ENCODE results near the gene SDE2. TPM values are rescaled to one million over a fixed set of nuclear protein-coding genes. Genes with fewer than 3 reads are reported as not detected.

SDE2 gene
- total RNA-seq, 4 donors from 2014 or later: 20.1 to 30.0 (median 23.0) TPM

DNA sequence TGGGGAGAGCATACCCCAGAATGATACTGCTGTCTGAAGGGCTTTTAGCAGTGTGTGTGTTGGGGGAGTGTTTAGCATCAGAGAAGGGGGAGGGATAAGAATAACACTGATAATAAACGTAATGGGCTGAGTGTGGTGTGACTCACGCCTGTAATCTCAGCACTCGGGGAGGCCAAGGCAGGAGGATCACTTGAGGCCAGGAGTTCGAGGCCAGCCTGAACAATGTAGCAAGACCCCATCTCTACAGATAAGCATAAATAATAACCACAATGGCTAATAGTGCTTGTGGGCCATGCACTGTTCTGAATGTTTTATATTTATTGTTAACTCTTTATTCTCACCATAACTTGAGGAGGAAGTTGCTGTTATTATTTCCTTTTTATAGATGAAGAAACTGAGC, 55.6 kb downstream of the SDE2 start:
- in situ Hi-C loops (cut with MboI; ENCODE audit: low sequenced_read_pairs in 4 of 4): no loop called here
- H3K36me3 ChIP-seq: no peaks in the 10 kb centered on the region
- no peaks in the 10 kb centered on the region for H3K9me3 ChIP-seq
- TF ChIP-seq POLR2A (IDR thresholded peaks at IDR 0.05): no peak
- TF ChIP-seq, protein P1, sequence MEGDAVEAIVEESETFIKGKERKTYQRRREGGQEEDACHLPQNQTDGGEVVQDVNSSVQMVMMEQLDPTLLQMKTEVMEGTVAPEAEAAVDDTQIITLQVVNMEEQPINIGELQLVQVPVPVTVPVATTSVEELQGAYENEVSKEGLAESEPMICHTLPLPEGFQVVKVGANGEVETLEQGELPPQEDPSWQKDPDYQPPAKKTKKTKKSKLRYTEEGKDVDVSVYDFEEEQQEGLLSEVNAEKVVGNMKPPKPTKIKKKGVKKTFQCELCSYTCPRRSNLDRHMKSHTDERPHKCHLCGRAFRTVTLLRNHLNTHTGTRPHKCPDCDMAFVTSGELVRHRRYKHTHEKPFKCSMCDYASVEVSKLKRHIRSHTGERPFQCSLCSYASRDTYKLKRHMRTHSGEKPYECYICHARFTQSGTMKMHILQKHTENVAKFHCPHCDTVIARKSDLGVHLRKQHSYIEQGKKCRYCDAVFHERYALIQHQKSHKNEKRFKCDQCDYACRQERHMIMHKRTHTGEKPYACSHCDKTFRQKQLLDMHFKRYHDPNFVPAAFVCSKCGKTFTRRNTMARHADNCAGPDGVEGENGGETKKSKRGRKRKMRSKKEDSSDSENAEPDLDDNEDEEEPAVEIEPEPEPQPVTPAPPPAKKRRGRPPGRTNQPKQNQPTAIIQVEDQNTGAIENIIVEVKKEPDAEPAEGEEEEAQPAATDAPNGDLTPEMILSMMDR (IDR thresholded peaks at IDR 0.05 in 4 of 5, conservative IDR thresholded peaks at IDR 0.05 in 1 of 5): no peak
- H3K4me3 ChIP-seq: no peak overlapping the region
- intact Hi-C loops (cut with DNase I; ENCODE audit: low total_unique reads): no loop called here
- H3K4me1 ChIP-seq: peaks cover 0 to 8% of the 10 kb centered on the region in 2 donors
- no peak for DNase-seq
- no peak overlapping the region for H3K27ac ChIP-seq
- no peak for ATAC-seq
- H3K27me3 ChIP-seq: no peaks in the 10 kb centered on the region

DNA sequence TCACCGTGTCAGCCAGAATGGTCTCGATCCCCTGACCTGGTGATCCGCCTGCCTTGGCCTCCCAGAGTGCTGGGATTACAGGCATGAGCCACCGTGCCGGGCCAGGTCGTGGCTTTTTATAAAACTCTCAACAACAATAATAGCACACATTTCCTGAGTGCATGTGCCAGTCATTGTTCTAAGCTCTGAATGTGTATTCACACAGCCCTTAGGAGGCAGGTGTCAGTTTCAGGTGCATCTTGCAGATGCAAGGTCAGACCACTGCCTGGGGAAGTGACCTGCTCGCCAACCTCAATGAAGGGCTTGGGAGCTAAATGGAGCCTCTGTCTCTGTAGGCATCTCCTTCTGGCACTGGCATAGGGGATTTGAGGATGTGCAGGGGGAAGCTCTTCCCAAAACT, 56.6 kb downstream of the SDE2 start:
- TF ChIP-seq, protein P1 (IDR thresholded peaks at IDR 0.05 in 4 of 5, conservative IDR thresholded peaks at IDR 0.05 in 1 of 5): no peak
- TF ChIP-seq POLR2A (IDR thresholded peaks at IDR 0.05): no peak
- Histone ChIP-seq H3K4me1 (peaks cover 0 to 8% of the 10 kb centered on the region in 2 donors), H3K9me3 (no peaks in the 10 kb centered on the region), H3K36me3 (no peaks in the 10 kb centered on the region), H3K4me3 (no peak overlapping the region), H3K27me3 (no peaks in the 10 kb centered on the region), H3K27ac (no peak overlapping the region)
- in situ Hi-C loops (cut with MboI; ENCODE audit: low sequenced_read_pairs in 4 of 4): no loop called here
- ATAC-seq (no peak), DNase-seq (no peak)
- intact Hi-C loops (cut with DNase I; ENCODE audit: low total_unique reads): no loop called here

DNA sequence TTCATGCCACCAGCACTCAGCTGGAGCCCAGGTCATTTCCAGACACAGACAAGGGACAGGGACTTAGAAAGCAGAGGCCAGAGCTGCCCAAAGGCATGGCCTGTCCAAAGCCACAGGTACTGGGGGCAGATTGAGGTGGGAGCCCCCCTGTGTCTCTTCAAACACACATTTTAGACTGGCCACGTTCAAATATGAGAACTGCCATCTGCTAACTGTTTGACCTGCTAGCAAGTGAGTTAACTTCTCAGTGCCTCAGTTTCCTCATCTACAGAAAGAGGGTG, 57.3 kb downstream of the SDE2 start:
- Histone ChIP-seq H3K4me1 (peaks cover 0 to 8% of the 10 kb centered on the region in 2 donors), H3K4me3 (no peak overlapping the region), H3K27me3 (no peaks in the 10 kb centered on the region), H3K9me3 (no peaks in the 10 kb centered on the region), H3K27ac (no peak overlapping the region), H3K36me3 (no peaks in the 10 kb centered on the region)
- in situ Hi-C loops (cut with MboI; ENCODE audit: low sequenced_read_pairs in 4 of 4): no loop called here
- ATAC-seq: no peak
- intact Hi-C loops (cut with DNase I; ENCODE audit: low total_unique reads): no loop called here
- TF ChIP-seq, protein P1 (IDR thresholded peaks at IDR 0.05 in 4 of 5, conservative IDR thresholded peaks at IDR 0.05 in 1 of 5): no peak
- TF ChIP-seq POLR2A (IDR thresholded peaks at IDR 0.05): no peak
- no peak for DNase-seq

DNA sequence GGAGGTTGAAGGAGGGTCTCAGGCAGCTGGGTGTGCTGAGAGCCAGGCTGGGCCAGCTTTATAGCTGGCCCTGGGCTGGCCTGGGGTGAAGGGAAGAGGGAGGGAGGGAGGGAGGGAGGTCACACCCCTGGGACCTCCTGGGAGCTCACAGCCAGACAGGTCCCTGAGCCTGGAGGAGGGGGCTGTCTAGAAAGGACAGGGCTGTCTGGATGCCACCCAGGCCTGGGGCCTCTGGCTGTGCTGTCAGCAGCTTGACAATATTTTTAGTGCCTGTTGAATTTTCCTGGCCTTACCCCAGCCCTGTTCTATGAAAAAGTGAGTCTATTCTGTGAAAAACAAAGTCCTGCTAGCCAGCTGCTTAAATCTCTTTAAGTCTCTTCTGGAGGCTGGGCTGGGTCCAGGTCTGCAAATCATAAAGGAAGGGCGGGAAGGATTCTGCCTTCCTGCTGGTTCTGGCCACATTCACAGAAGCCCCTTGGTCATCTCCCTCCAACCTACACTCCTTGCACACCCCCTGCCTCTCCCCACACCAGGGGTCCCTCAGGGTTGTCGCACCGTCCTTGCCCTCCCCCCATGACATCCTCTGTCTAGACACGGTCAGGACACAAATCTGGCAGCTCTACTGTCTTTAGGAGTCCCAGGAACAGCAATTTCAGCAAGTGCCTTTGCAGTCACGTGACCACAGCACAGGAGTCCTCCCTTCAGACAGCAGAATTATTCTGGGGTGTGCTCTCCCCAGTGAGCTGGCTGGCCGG, 57.8 kb downstream of the SDE2 start, which contains the start of gene LEFTY2:
Gene LEFTY2 (minus strand): TSS at position 34 of the 755 bp plus-strand sequence. CDS start 80 bp downstream, outside the sequence.
- in situ Hi-C loops (cut with MboI; ENCODE audit: low sequenced_read_pairs in 4 of 4) (no loop called here), intact Hi-C loops (cut with DNase I; ENCODE audit: low total_unique reads) (no loop called here)
- Histone ChIP-seq H3K36me3 (no peaks in the 10 kb centered on the region), H3K27me3 (no peaks in the 10 kb centered on the region), H3K4me1 (peaks cover 0 to 8% of the 10 kb centered on the region in 2 donors), H3K4me3 (no peak within 1 kb of the TSS), H3K9me3 (no peaks in the 10 kb centered on the region), H3K27ac (peak within 1 kb of the TSS in 2 of 4 donors; percentile 4 to 35)
- TF ChIP-seq, protein P1 (IDR thresholded peaks at IDR 0.05 in 4 of 5, conservative IDR thresholded peaks at IDR 0.05 in 1 of 5): no peak
- TF ChIP-seq POLR2A (IDR thresholded peaks at IDR 0.05): no peak
- DNase-seq: no peak
- no peak for ATAC-seq
